Measurements from ENCODE around the gene DHRS3.
"Not testable (repeated sequence)": the region's sequence is repeated elsewhere in the genome, so short reads cannot be mapped to it uniquely, and the experiment has no call there.

Gene DHRS3

DNA sequence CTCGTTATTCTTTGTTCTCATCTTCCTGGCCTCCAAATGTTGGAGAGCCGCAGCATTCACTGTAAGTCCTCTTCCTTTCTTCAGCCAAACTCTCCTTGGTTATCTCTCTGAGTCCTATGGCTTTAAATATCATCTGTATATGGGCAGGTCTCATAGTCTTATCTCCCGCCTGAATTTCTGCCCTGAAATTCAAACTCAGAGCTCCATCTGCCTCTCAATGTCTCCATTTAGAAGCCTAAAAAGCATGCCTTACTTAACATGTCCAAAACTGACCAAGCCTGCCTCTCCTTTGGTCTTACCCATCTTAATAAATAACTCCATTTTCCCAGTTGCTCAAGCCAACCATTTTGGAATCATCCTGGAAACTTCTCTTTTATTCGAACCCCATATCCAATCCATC is 80.7 kb downstream of the DHRS3 start:
- no peak for DNase-seq

DNA sequence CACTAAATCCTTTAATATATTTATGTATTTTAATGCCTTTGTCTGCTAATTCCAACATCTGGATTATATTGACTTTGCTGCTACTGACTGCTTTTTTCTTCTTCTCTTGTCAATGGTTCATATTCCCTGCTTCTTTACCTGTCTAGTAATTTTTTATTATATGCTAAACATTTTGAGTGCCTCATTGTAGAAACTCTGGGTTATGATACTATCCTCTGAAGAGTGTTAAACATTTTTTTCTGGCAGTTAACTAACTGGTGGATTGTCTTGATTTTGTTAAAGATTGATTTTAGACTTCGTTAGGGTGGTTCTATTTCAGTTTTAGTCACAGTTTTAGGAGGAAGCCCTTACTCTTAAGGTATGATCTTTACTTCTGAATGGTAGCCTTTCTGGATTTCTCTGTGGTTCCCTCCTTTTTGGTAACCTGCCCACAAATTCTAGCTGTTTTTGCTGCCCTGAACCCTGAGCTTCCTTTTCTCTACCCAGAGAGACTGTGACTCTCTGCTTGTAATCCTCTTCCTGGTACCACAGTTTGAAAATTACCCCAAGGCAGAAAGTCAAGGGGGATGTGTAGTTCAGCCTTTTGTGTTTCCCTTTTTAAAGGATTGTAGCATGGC is 81.9 kb downstream of the DHRS3 start:
- DNase-seq: no peak

DNA sequence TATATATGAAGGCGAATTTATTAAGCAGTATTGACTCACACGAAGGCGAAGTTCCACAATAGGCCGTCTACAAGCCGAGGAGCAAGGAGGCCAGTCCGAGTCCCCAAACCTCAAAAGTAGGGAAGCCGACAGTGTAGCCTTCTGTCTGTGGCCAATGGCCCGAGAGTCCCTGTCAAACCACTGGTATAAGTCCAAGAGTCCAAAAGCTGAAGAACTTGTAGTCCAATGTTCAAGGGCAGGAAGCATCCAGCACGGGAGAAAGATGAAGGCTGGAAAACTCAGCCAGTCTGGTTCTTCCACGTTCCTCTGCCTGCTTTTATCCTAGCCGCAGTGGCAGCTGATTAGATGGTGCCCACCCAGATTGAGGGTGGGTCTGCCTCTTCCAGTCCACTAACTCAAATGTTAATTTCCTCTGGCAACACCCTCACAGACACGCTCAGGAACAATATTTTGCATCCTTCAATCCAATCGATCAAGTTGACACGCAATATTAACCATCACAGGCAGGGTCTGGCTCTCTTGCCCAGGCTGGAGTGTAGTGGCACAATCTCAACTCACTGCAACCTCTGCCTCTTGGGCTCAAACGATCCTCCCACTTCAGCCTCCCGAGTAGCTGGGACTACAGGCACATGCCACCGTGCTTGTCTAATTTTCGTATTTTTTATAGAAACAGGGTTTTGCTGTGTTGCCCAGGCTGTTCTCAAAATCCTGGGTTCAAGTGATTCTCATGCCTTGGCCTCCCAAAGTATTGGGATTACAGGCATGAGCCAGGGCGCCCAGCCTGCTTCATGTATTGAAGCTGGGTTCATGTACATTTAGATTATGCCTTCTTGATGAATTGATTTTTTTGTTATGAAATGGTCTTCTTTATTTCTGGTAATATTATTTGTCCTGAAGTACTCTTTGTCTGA is 85.3 kb downstream of the DHRS3 start:
- no peak for DNase-seq

DNA sequence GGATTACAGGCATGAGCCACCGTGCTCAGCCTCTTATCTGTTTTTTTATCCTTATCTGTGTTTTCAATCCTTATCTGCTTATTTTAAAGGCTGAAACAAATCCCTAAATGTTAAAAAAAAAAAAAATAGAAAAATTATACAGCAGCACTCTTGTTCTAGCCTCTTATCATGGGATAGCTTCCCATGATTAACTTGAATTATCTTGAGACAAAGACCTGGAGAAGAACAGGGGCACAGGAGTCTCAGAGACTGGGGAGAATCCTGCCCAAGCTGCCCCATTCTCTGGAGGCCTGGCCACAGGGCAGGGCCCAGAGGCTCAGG is 86.9 kb downstream of the DHRS3 start:
- no peak for DNase-seq

DNA sequence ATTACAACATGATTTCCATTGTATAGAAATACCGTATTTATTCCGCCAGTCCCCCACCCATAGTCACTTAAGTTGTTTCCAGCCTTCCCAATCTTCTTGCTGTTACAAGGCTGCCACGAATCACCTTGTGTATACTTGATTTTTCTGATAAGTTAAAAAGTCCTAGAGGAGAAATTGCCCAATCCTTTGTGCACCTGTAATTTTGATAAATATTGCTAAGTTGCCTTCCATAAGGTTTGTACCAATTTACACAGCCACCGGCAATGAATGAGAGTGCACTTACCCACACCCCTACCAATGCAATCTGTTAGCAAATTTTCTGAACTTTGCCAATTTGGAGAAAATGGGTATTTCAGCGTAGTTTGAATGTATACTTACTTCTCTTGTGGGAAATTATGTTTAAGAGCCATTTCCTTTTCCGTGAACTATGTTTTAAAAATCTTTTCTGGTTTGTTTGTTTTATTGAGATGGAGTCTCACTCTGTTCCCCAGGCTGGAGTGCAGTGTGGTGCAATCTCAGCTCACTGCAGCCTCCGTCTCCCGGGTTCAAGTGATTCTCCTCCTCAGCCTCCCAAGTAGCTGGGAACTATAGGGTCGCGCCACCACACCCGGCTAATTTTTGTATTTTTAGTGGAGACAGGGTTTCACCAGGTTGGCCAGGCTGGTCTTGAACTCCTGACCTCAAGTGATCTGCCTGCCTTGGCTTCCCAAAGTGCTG is 87.4 kb downstream of the DHRS3 start:
- DNase-seq: no peak

DNA sequence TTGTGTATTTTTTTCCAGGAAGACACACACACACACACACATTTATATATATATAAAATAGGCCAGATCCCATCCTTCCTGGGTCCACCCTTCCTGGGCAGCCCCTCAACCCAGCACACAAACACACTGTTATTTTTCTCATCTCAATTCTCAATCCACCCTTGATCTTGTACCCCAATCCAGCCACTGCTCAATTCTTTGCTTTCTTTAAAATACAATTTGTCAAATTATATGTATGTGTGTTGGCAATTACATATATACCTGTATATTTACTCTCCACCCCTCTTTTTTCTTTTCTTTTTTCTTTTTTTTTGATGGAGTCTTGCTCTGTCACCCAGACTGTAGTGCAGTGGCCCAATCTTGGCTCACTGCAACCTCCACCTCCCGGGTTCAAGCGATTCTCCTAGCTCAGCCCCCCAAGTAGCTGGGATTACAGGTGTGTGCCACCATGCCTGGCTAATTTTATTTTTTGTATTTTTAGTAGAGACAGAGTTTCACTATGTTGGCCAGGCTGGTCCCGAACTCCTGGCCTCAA is 88.3 kb downstream of the DHRS3 start:
- DNase-seq: no peak

DNA sequence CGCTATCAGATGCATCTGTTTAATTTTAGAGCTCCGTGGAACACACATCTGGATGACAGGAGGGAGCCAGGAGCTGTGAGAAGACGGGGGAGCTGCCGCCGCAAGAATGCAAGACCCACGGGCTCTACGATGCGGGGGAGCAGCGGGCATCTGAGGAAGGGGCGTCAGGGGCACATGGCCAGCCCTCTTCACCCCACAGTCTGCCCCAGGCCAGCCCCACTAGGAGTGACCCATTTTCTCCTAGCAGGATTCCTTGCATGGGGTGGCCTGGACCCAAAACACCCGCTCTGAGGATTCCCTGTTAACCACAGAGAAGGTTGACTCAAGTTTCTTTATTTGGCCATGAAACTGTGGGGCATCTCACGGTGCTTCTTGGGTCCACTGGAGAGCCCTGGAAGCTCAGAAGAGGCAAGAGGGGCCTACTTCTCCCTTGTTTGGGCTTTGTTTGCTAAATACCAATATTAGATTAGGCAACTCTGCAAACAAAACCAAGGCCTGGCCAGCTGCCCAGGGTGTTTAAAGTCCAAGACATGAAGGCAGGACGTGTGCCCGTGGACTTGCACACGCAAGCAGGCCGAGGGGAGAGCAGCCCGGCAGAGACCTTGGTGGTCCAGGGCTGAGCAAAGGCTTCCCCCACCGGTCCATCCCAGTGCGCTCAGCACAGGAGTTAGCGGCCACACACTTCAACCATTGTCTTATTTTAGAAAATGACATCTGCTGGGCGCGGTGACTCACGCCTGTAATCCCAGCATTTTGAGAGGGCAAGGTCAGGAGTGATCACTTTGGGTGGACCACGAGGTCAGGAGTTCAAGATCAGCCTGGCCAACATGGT is 89.8 kb downstream of the DHRS3 start:
- no peak for DNase-seq

DNA sequence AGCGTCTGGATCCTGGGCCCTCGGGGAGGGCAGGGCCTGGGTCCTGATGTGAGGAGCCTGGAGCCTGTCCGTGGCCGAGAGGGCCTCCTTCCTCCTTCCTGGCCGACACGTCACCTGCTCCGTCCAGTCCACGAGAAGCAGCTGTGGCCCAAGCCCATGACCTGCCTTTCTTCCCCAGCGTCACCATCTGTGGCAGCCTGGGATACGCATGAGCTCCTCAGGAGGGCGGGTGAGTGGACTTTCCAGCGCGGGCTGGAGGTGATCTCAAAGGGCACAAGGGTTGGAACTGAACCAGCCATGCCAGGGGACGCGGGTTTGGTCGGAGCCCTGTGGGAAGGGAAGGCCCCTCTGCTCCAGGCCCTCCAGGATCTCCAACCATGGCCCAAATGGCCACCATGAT is 90.4 kb downstream of the DHRS3 start:
- no peak for DNase-seq

DNA sequence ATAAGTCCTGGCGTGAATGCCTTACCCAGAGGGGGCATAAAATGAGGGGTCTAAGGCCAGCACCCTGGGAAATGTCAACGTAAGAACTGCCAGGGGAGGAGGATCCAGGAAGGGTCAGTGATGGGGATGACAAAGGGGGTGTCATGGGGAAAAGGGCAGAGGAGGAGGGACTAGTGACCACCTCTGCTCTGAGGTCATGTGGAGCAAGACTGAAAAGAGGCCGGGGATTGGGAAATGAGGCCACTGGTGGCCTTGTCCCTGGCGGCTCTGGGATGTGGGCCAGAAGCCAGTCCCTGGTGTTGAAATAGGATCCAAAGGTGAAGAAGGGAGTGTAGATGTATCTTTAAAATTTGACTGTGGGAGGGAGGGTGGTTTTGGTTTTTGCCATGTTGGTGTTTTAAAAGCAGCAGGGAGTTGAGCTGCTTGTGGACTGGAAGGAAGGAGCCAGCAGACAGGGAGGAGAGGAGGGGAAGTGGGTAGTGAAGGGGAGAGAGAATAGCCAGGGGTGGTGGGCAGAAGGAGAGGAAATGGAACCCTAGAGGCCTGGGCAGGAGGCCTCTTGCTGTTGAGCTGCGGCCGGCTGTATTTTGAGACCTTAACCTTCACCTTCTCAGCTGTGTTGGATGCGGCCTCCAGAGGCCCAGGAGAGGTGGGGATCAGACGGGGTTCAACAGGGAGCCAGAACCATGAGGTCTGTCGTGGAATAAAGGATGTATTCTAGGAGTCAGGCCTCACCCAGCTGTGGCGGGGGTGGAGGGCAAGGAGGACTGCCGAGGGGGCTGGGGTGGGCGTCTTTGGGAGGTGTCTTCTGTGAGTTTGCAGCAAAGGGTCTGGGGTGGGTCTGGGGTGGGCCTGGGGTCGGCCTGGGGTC is 92.5 kb downstream of the DHRS3 start:
- no peak for DNase-seq

DNA sequence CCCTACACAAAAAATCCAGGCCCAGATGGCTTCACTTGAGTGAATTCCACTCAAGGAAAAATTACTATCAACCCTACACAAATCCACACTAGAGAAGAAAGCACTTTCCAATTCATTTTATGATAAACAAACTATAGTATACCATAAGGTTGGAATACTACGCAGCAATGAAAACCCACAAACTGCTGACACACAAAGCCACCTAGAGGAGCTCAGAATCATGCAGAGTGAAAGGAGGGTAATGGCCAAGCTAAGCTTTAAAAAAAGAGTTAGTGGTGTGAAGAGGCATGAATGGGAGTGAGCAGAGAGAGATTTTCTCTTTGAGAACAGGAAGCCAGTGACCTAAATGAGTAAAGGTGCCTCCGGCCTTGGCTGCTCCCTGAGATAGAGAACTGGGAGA is 93.7 kb downstream of the DHRS3 start:
- DNase-seq: no peak

DNA sequence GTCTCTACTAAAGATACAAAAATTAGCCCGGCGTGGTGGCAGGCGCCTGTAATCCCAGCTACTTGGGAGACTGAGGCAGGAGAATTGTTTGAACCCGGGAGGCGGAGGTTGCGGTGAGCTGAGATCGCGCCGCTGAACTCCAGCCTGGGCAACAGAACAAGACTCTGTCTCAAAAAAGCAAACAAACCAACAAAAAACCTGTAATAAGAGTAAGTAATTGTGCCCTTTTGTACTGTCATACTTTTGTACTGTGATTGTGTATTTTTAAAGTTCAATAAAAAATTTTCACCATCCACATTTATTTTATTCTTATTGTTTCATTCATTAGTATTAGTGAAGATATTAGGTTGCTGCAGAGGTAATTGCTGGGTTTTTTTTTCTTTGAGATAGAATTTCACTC is 95.2 kb downstream of the DHRS3 start:
- not testable (repeated sequence) for DNase-seq

DNA sequence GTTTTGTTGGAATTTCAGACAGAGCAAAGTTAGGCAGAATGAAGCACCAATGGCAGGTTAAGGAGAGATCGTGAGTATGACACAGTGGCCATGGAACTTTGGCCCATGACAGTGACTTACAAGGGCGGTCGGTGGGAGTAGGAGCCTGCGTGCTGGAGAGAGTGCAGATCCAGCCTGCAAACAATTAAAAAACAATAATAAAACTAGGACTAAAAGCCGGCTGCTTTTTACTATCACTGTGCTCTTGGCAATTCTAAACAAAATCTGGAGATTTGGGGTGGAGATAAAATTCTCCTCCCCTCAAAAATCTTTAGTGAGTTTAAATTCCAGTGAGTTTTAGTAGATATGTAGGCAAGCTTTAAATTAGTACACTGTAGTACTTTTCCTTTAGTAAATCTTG is 96.9 kb downstream of the DHRS3 start:
- DNase-seq: no peak

DNA sequence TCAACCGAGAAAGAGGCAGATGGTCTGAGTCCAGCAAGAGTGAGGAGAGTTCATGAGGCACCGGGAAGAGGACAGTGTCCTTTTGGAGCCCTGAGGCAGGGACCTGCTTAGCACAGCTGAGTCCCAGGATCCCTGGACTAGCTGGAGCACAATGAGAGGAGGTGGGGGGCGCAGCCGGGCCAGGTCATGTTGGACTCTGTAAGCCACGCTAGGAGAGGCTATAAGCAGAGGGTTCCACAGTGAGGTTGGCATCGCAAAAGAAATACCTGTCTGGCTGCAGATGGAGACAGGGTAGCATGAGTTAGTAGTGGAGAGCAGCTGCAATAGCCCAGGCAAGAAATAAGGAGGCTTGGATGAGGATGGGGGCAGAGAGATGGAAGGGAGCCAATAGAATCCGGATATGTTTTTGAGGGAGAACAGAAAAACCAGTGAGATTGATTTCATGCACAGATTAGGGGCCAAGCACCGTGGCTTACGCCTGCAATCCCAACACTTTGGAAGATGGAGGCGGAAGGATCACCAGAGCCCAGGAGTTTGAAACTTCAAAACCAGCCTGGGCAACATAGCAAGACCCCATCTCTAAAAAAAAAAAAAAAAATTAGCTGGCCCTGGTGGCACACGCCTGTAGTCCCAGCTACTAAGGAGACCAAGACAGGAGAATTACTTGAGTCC is 98.2 kb downstream of the DHRS3 start:
- DNase-seq: no peak

DNA sequence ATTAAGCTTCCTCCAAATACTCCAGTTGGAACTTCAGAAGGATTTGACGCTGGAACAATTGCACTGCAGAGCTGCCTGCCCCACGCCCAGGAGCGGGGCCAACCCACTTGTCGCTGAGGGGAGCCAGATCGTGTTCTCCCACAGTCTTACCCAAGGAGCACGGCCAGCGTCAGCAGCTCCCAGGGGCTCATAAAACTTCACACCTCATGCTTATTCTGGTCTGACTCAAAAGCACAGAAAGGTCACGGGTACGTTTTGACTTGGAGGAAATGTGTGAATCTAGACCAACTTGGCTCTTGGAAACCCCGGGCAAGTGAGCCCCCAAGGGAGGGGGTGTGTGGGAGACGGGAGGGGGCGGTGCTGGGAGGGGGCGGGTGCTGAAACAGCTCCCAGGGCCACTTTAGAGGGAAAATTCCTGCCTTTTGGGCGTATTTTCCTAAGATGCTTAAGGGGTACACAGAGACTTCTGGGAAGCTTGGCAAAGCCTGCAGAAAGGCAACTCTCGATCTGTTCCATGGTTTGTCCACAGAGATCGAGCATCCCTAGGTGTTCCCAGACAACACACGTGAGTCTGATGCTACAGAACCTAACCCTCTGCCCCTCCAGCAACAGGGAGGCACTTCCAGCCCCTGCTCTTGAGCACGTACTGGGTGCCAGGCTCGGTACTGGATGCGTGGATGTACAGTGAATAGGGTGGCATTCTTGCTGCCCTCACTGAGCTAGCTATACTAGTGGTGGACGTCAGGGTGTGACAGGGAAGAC is 98.9 kb downstream of the DHRS3 start:
- DNase-seq: peak; percentile 67
